ENCODE measurements around the gene HSD17B4.

Gene HSD17B4

GRCh38 chr5:119529811-119530210 is 77.5 kb downstream of the HSD17B4 start:
- Histone ChIP-seq H3K79me2 (ENCODE audit: control insufficient read depth, insufficient read depth, low read length, unreplicated experiment) (no peaks in the 10 kb centered on the region), H3K36me3 (ENCODE audit: insufficient read depth, low read length) (peaks cover 5% of the 10 kb centered on the region), H2AFZ (ENCODE audit: low read length, unreplicated experiment) (no peak overlapping the region), H3K4me1 (ENCODE audit: control insufficient read depth, insufficient read depth, low read length, unreplicated experiment) (peaks cover 22% of the 10 kb centered on the region), H3K27me3 (ENCODE audit: insufficient read depth, low read length) (no peaks in the 10 kb centered on the region), H3K4me3 (ENCODE audit: low read depth, low read length) (no peak overlapping the region), H3K27ac (ENCODE audit: low read depth, low read length) (no peak overlapping the region)

- H3K79me2 ChIP-seq (ENCODE audit: control insufficient read depth, insufficient read depth, low read length, unreplicated experiment) = no peaks in the 10 kb centered on the region
- H2AFZ ChIP-seq (ENCODE audit: low read length, unreplicated experiment) = no peak overlapping the region
- peaks cover 10% of the 10 kb centered on the region for H3K4me1 ChIP-seq (ENCODE audit: control insufficient read depth, insufficient read depth, low read length, unreplicated experiment)
- H3K4me3 ChIP-seq (ENCODE audit: low read depth, low read length) = no peak overlapping the region
- H3K36me3 ChIP-seq (ENCODE audit: insufficient read depth, low read length) = peaks cover 5% of the 10 kb centered on the region; the same call in 1 of the 2 replicates
- H3K27ac ChIP-seq (ENCODE audit: low read depth, low read length) = no peak overlapping the region
- H3K27me3 ChIP-seq (ENCODE audit: insufficient read depth, low read length) = no peaks in the 10 kb centered on the region
Observed at GRCh38 chr5:119532637-119533036, 80.3 kb downstream of the HSD17B4 start.

- H3K4me3 ChIP-seq (ENCODE audit: low read depth, low read length) = no peak overlapping the region
- no peaks in the 10 kb centered on the region for H3K27me3 ChIP-seq (ENCODE audit: insufficient read depth, low read length)
- H3K27ac ChIP-seq (ENCODE audit: low read depth, low read length) = no peak overlapping the region
- H2AFZ ChIP-seq (ENCODE audit: low read length, unreplicated experiment) = no peak overlapping the region
- H3K79me2 ChIP-seq (ENCODE audit: control insufficient read depth, insufficient read depth, low read length, unreplicated experiment) = no peaks in the 10 kb centered on the region
- H3K36me3 ChIP-seq (ENCODE audit: insufficient read depth, low read length) = no peaks in the 10 kb centered on the region
- peaks cover 3% of the 10 kb centered on the region for H3K4me1 ChIP-seq (ENCODE audit: control insufficient read depth, insufficient read depth, low read length, unreplicated experiment)
Observed at GRCh38 chr5:119537704-119538103, 85.4 kb downstream of the HSD17B4 start.

- no peak overlapping the region for H3K4me3 ChIP-seq (ENCODE audit: low read depth, low read length)
- H3K79me2 ChIP-seq (ENCODE audit: control insufficient read depth, insufficient read depth, low read length, unreplicated experiment) = no peaks in the 10 kb centered on the region
- H3K4me1 ChIP-seq (ENCODE audit: control insufficient read depth, insufficient read depth, low read length, unreplicated experiment) = peaks cover 3% of the 10 kb centered on the region
- H3K27ac ChIP-seq (ENCODE audit: low read depth, low read length) = no peak overlapping the region
- no peak overlapping the region for H2AFZ ChIP-seq (ENCODE audit: low read length, unreplicated experiment)
- no peaks in the 10 kb centered on the region for H3K36me3 ChIP-seq (ENCODE audit: insufficient read depth, low read length)
- H3K27me3 ChIP-seq (ENCODE audit: insufficient read depth, low read length) = no peaks in the 10 kb centered on the region
Observed at GRCh38 chr5:119541716-119542115, 89.4 kb downstream of the HSD17B4 start.

GRCh38 chr5:119551819-119552218 is 99.5 kb downstream of the HSD17B4 start:
- Histone ChIP-seq H3K36me3 (ENCODE audit: insufficient read depth, low read length) (no peaks in the 10 kb centered on the region), H3K4me1 (ENCODE audit: control insufficient read depth, insufficient read depth, low read length, unreplicated experiment) (no peaks in the 10 kb centered on the region), H3K27me3 (ENCODE audit: insufficient read depth, low read length) (no peaks in the 10 kb centered on the region), H3K79me2 (ENCODE audit: control insufficient read depth, insufficient read depth, low read length, unreplicated experiment) (no peaks in the 10 kb centered on the region), H3K27ac (ENCODE audit: low read depth, low read length) (no peak overlapping the region), H3K4me3 (ENCODE audit: low read depth, low read length) (no peak overlapping the region), H2AFZ (ENCODE audit: low read length, unreplicated experiment) (no peak overlapping the region)

- Histone ChIP-seq H3K79me2 (ENCODE audit: control insufficient read depth, insufficient read depth, low read length, unreplicated experiment) (no peaks in the 10 kb centered on the region), H3K4me1 (ENCODE audit: control insufficient read depth, insufficient read depth, low read length, unreplicated experiment) (no peaks in the 10 kb centered on the region), H3K36me3 (ENCODE audit: insufficient read depth, low read length) (no peaks in the 10 kb centered on the region), H3K4me3 (ENCODE audit: low read depth, low read length) (no peak overlapping the region), H2AFZ (ENCODE audit: low read length, unreplicated experiment) (no peak overlapping the region), H3K27me3 (ENCODE audit: insufficient read depth, low read length) (no peaks in the 10 kb centered on the region), H3K27ac (ENCODE audit: low read depth, low read length) (no peak overlapping the region)
Observed at GRCh38 chr5:119554597-119554996, 102.3 kb downstream of the HSD17B4 start.

DNA sequence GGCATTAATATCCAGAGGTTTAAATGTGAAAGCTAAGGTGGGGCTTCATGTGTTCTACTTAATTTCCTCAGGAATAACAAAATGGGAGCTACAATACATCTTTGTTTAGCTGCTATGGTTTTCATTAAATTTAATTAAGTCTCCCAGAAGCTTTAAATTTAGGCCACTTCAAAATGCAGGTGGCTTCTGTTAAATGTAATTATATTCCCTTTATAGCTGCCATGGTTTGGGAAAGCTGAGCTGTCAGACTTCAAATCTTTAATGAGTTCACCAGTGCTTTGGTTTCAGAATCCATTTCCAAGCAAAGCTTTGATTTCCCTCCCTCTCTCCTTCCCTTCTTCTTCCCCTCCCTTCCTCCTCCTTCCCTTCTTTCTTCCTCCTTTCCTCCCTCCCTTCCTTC is 118.6 kb downstream of the HSD17B4 start:
- peaks cover 35% of the 10 kb centered on the region; the same call in 1 of the 2 replicates for H3K27me3 ChIP-seq (ENCODE audit: insufficient read depth, low read length)
- no peaks in the 10 kb centered on the region for H3K79me2 ChIP-seq (ENCODE audit: control insufficient read depth, insufficient read depth, low read length, unreplicated experiment)
- H3K36me3 ChIP-seq (ENCODE audit: insufficient read depth, low read length) = no peaks in the 10 kb centered on the region
- no peak overlapping the region for H3K4me3 ChIP-seq (ENCODE audit: low read depth, low read length)
- no peaks in the 10 kb centered on the region for H3K4me1 ChIP-seq (ENCODE audit: control insufficient read depth, insufficient read depth, low read length, unreplicated experiment)
- no peak overlapping the region for H3K27ac ChIP-seq (ENCODE audit: low read depth, low read length)
- no peak overlapping the region for H2AFZ ChIP-seq (ENCODE audit: low read length, unreplicated experiment)

DNA sequence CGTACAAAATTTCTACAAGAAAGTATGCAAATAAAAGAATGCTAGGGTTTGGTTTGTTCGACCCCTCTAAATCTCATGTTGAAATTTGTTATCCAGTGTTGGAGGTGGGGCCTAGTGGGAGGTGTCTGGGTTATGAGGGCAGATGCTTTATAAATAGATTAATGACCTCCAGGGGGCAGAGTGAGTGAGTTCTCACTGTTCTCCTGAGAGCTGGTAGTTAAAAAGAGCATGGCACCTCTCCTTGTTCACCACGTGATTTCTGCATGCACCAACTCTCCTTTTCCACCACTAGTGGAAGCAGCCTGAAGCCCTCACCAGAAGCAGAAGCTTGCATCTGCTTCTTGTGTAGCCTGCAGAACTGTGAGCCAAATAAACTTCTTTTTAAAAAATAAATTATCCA is 126.6 kb downstream of the HSD17B4 start:
- Histone ChIP-seq H3K79me2 (ENCODE audit: control insufficient read depth, insufficient read depth, low read length, unreplicated experiment) (no peaks in the 10 kb centered on the region), H3K4me3 (ENCODE audit: low read depth, low read length) (no peak overlapping the region), H3K27me3 (ENCODE audit: insufficient read depth, low read length) (peaks cover 25% of the 10 kb centered on the region; the same call in 1 of the 2 replicates), H3K36me3 (ENCODE audit: insufficient read depth, low read length) (no peaks in the 10 kb centered on the region), H3K4me1 (ENCODE audit: control insufficient read depth, insufficient read depth, low read length, unreplicated experiment) (no peaks in the 10 kb centered on the region), H3K27ac (ENCODE audit: low read depth, low read length) (no peak overlapping the region), H2AFZ (ENCODE audit: low read length, unreplicated experiment) (no peak overlapping the region)

- Histone ChIP-seq H3K27me3 (ENCODE audit: insufficient read depth, low read length) (peaks cover 23% of the 10 kb centered on the region; the same call in 1 of the 2 replicates), H3K4me3 (ENCODE audit: low read depth, low read length) (no peak overlapping the region), H3K79me2 (ENCODE audit: control insufficient read depth, insufficient read depth, low read length, unreplicated experiment) (no peaks in the 10 kb centered on the region), H2AFZ (ENCODE audit: low read length, unreplicated experiment) (no peak overlapping the region), H3K27ac (ENCODE audit: low read depth, low read length) (no peak overlapping the region), H3K36me3 (ENCODE audit: insufficient read depth, low read length) (no peaks in the 10 kb centered on the region), H3K4me1 (ENCODE audit: control insufficient read depth, insufficient read depth, low read length, unreplicated experiment) (no peaks in the 10 kb centered on the region)
Observed at GRCh38 chr5:119582987-119583386, 130.7 kb downstream of the HSD17B4 start.

DNA sequence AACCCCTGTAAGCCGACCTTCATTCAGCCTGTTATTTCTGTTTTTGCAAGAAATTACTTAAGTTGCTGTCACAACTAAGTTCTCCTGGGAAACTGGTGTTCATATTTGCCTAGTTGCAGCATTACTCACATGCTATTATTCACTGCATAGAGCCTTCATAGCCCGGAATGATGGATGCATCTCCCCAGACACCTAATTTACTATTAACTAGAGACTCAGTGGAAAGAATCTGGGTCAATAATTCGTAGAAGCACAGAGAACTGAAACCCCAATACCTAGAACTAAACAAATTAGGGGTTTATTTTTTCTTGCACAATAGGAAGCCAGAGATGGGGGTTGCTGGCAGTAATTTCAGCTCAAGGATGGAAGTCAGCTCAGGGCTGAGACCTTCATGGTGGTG is 131.4 kb downstream of the HSD17B4 start:
- no peak overlapping the region for H3K27ac ChIP-seq (ENCODE audit: low read depth, low read length)
- no peaks in the 10 kb centered on the region for H3K36me3 ChIP-seq (ENCODE audit: insufficient read depth, low read length)
- H3K27me3 ChIP-seq (ENCODE audit: insufficient read depth, low read length) = peaks cover 23% of the 10 kb centered on the region; the same call in 1 of the 2 replicates
- no peaks in the 10 kb centered on the region for H3K79me2 ChIP-seq (ENCODE audit: control insufficient read depth, insufficient read depth, low read length, unreplicated experiment)
- no peak overlapping the region for H2AFZ ChIP-seq (ENCODE audit: low read length, unreplicated experiment)
- no peak overlapping the region for H3K4me3 ChIP-seq (ENCODE audit: low read depth, low read length)
- H3K4me1 ChIP-seq (ENCODE audit: control insufficient read depth, insufficient read depth, low read length, unreplicated experiment) = no peaks in the 10 kb centered on the region

All from ACC112 (cell line).